Epithelial cell of proximal tubule (primary cell): ENCODE measurements around the gene ITIH4. TPM values are rescaled to one million over a fixed set of nuclear protein-coding genes. Genes with fewer than 3 reads are reported as not detected.

Experiments
- DNase-seq: peaks from one replicate; pipeline ENCODE4 v3.0.0-alpha.2; 2011; ENCODE audit warnings: low read depth
- H3K4me3 ChIP-seq: 2 replicates; pipeline ENCODE4 v1.5.1; 2011; ENCODE audit warnings: low read depth, mild to moderate bottlenecking, low read length
- CTCF ChIP-seq: conservative IDR thresholded peaks from 2 replicates; pipeline ENCODE4 v1.5.1; 2012; ENCODE audit warnings: low read depth, mild to moderate bottlenecking, low read length
- total RNA-seq: library from RNA; depleted of rRNA; stranded (reverse); fragments of >200 nt; gene quantifications from 2 replicates; pipeline ENCODE4 v1.2.3, GENCODE V29; 2015

Gene ITIH4
- total RNA-seq, 1 donor from 2014 or later = not detected

GRCh38 chr3:52796411-52796810 lies 34.1 kb downstream of the ITIH4 start:
- no peak for DNase-seq
- TF ChIP-seq CTCF = no peak
- H3K4me3 ChIP-seq = no peak overlapping the region

- no peak for DNase-seq
- H3K4me3 ChIP-seq = no peak overlapping the region
- no peak for TF ChIP-seq CTCF
Measured at GRCh38 chr3:52795298-52795900, 35.1 kb downstream of the ITIH4 start.

GRCh38 chr3:52794612-52795099 lies 35.8 kb downstream of the ITIH4 start, which contains the start of gene ITIH3:
TSS of gene ITIH3 (plus strand) at chr3:52794796. CDS start at chr3:52794804, 8 bp downstream.
- H3K4me3 ChIP-seq = no peak within 1 kb of the TSS
- no peak for TF ChIP-seq CTCF
- no peak for DNase-seq

- H3K4me3 ChIP-seq = no peak overlapping the region
- TF ChIP-seq CTCF = no peak
- DNase-seq = no peak
Measured at GRCh38 chr3:52793702-52794611, 36.5 kb downstream of the ITIH4 start.

- no peak for TF ChIP-seq CTCF
- no peak overlapping the region for H3K4me3 ChIP-seq
- DNase-seq = no peak
Measured at GRCh38 chr3:52792961-52793695, 37.3 kb downstream of the ITIH4 start.

GRCh38 chr3:52792413-52792812 lies 38.1 kb downstream of the ITIH4 start:
- DNase-seq = no peak
- no peak overlapping the region for H3K4me3 ChIP-seq
- TF ChIP-seq CTCF = no peak
